GM23338 (cell line): Measurements from ENCODE around the gene SLC25A26. TPM values are rescaled to one million over a fixed set of nuclear protein-coding genes. Genes with fewer than 3 reads are reported as not detected.

Experiments
- ATAC-seq: fragments of 200-7000 bp; cut with Tn5 transposase; 3 replicates; pipeline ENCODE4 v1.9.1; 2020
- DNase-seq: peaks from one replicate; pipeline ENCODE4 v3.0.0-alpha.2; 2015; ENCODE audit warnings: low spot score
- H2AFZ ChIP-seq: fragments of 200-600 bp; sonication (generic); 2 replicates; pipeline ENCODE4 v1.8.0; 2016; ENCODE audit warnings: antibody characterized with exemption, mild to moderate bottlenecking, moderate library complexity
- H3F3A ChIP-seq: fragments of 200-600 bp; sonication (generic); replicated peaks from 2 replicates; pipeline ENCODE4 v1.8.0; 2017; ENCODE audit warnings: antibody characterized with exemption, mixed run types, low read depth
- H3K27ac ChIP-seq: fragments of 200-600 bp; sonication (generic); 2 replicates; pipeline ENCODE4 v1.6.1; 2016; ENCODE audit warnings: low read depth
- H3K27me3 ChIP-seq: fragments of 200-600 bp; sonication (generic); 2 replicates; pipeline ENCODE4 v1.8.0; 2016; ENCODE audit warnings: mild to moderate bottlenecking, mixed run types, moderate library complexity; ENCODE audit not compliant: insufficient read depth
- H3K36me3 ChIP-seq: fragments of 200-600 bp; sonication (generic); 2 replicates; pipeline ENCODE4 v1.8.0; 2016; ENCODE audit warnings: mild to moderate bottlenecking; ENCODE audit not compliant: insufficient read depth
- H3K4me1 ChIP-seq: fragments of 200-600 bp; sonication (generic); 2 replicates; pipeline ENCODE4 v1.8.0; 2016; ENCODE audit warnings: mild to moderate bottlenecking, moderate library complexity; ENCODE audit not compliant: insufficient read depth
- H3K4me2 ChIP-seq: fragments of 200-600 bp; sonication (generic); 2 replicates; pipeline ENCODE4 v1.7.1; 2017; ENCODE audit warnings: mixed run types
- H3K4me3 ChIP-seq: fragments of 200-600 bp; sonication (generic); 2 replicates; pipeline ENCODE4 v1.6.1; 2016; ENCODE audit warnings: mixed run types
- H3K79me2 ChIP-seq: fragments of 200-600 bp; sonication (generic); replicated peaks from 2 replicates; pipeline ENCODE4 v1.8.0; 2017; ENCODE audit warnings: mild to moderate bottlenecking; ENCODE audit not compliant: insufficient read depth
- H3K9me2 ChIP-seq: fragments of 200-600 bp; sonication (generic); 2 replicates; pipeline ENCODE4 v1.8.0; 2017; ENCODE audit not compliant: insufficient read depth
- H4K20me1 ChIP-seq: fragments of 200-600 bp; sonication (generic); replicated peaks from 2 replicates; pipeline ENCODE4 v1.8.0; 2017; ENCODE audit warnings: mild to moderate bottlenecking; ENCODE audit not compliant: insufficient read depth
- H3K27ac Mint-ChIP-seq: 2 replicates; pipeline ENCODE4 v1.8.0; 2020; ENCODE audit warnings: inconsistent platforms, mild to moderate bottlenecking, moderate library complexity, mixed read lengths
- H3K27me3 Mint-ChIP-seq: 3 replicates; pipeline ENCODE4 v1.8.0; 2022; ENCODE audit warnings: low read depth, mild to moderate bottlenecking, moderate library complexity, mixed read lengths, inconsistent platforms; ENCODE audit not compliant: insufficient read depth, poor library complexity
- H3K36me3 Mint-ChIP-seq: 3 replicates; pipeline ENCODE4 v1.8.0; 2021; ENCODE audit warnings: low read depth, mild to moderate bottlenecking, inconsistent platforms, moderate library complexity, mixed read lengths
- H3K4me1 Mint-ChIP-seq: 3 replicates; pipeline ENCODE4 v1.8.0; 2020; ENCODE audit warnings: mild to moderate bottlenecking, inconsistent platforms, mixed read lengths
- H3K4me3 Mint-ChIP-seq: 3 replicates; pipeline ENCODE4 v1.8.0; 2021; ENCODE audit warnings: moderate library complexity, mild to moderate bottlenecking, inconsistent platforms, mixed read lengths
- H3K9me3 Mint-ChIP-seq: 3 replicates; pipeline ENCODE4 v1.8.0; 2020; ENCODE audit warnings: moderate library complexity, mild to moderate bottlenecking, inconsistent platforms, mixed read lengths
- CREB1 ChIP-seq: fragments of 250-450 bp; sonication (Bioruptor Pico); IDR thresholded peaks from 2 replicates; pipeline ENCODE4 v1.5.0; 2020; ENCODE audit warnings: low read depth, mild to moderate bottlenecking, moderate library complexity
- EZH2 ChIP-seq: fragments of 200-600 bp; sonication (generic); IDR thresholded peaks from one replicate; pipeline ENCODE4 v1.8.0; 2017; ENCODE audit warnings: antibody characterized with exemption, mild to moderate bottlenecking, low read depth; ENCODE audit not compliant: unreplicated experiment
- EZH2phosphoT487 ChIP-seq: fragments of 200-600 bp; sonication (generic); IDR thresholded peaks from one replicate; pipeline ENCODE4 v1.8.1; 2018; ENCODE audit warnings: antibody characterized with exemption; ENCODE audit not compliant: unreplicated experiment
- JUNB ChIP-seq: IDR thresholded peaks from one replicate; pipeline ENCODE4 v1.6.1; 2016; ENCODE audit warnings: antibody characterized with exemption; ENCODE audit not compliant: unreplicated experiment
- NANOG ChIP-seq: IDR thresholded peaks from 2 replicates; pipeline ENCODE4 v1.6.1; 2016; ENCODE audit warnings: antibody characterized with exemption, borderline replicate concordance
- POLR2AphosphoS5 ChIP-seq: IDR thresholded peaks from 2 replicates; pipeline ENCODE4 v1.6.1; 2016; ENCODE audit warnings: antibody characterized with exemption, low read depth
- STAT1 ChIP-seq: IDR thresholded peaks from one replicate; pipeline ENCODE4 v1.6.1; 2016; ENCODE audit warnings: antibody characterized with exemption; ENCODE audit not compliant: unreplicated experiment
- ZNF114 ChIP-seq: fragments of 250-450 bp; sonication (Bioruptor Pico); IDR thresholded peaks from 2 replicates; pipeline ENCODE4 v1.5.0; 2020; ENCODE audit warnings: mild to moderate bottlenecking, moderate library complexity
- ZNF331 ChIP-seq: fragments of 250-450 bp; sonication (Bioruptor Pico); IDR thresholded peaks from 2 replicates; pipeline ENCODE4 v1.5.0; 2020; ENCODE audit warnings: low read depth, mild to moderate bottlenecking, moderate library complexity
- polyA plus RNA-seq: library from polyadenylated mRNA; unstranded; fragments of >200 nt; fragmentation: Nextera tagmentation; extraction: Ambion mirVana; gene quantifications from 2 replicates; pipeline ENCODE4 v1.2.1, GENCODE V29; 2016
- total RNA-seq: library from RNA; depleted of rRNA; stranded (reverse); fragments of >200 nt; shearing (Covaris generic); gene quantifications from 2 replicates; pipeline ENCODE4 v1.2.3, GENCODE V29; 2014
- TF ChIP-seq, protein P1 (sequence below): IDR thresholded peaks from one replicate; pipeline ENCODE4 v1.6.1; 2018; ENCODE audit warnings: antibody characterized with exemption; ENCODE audit not compliant: unreplicated experiment
- TF ChIP-seq, protein P2 (sequence below): fragments of 250-450 bp; sonication (Bioruptor Pico); IDR thresholded peaks from 2 replicates; pipeline ENCODE4 v1.5.0; 2020; ENCODE audit warnings: mild to moderate bottlenecking, moderate library complexity
- TF ChIP-seq, protein P3 (sequence below): IDR thresholded peaks from 2 replicates; pipeline ENCODE4 v1.6.1; 2016; ENCODE audit warnings: antibody characterized with exemption
- TF ChIP-seq, protein P4 (sequence below), 2 experiments: fragments of 200-600 bp in 1 of 2; sonication (generic) in 1 of 2; conservative IDR thresholded peaks; 2 replicates each; pipeline versions ENCODE4 v1.5.1 to v1.6.1; 2016 to 2017; ENCODE audit warnings: antibody characterized with exemption in 2 of 2, low read depth in 2 of 2, mild to moderate bottlenecking in 2 of 2, moderate library complexity in 1 of 2

SLC25A26 gene
- total and polyA plus RNA-seq, 2 experiments from 2014 or later: 24.8 to 40.2 TPM

DNA sequence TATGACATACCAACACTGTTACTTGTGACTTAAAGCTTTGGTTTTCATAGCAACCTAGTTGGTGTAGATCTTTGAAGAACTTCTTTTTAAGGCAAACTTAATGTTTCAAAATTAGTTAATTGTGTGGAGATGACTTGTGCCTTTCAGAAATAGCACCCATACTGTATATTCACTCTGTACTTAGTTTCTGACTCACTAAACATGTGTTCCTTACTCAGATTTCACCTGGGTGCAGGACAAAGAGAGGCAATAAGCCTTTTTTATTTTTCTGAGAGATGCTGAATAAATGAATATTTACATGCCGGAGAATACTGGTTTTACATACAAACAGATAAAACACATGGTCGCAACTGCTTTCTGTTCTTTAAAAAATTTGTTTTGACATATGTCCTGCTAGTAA, 44.8 kb downstream of the SLC25A26 start:
- no peaks in the 10 kb centered on the region for H4K20me1 ChIP-seq
- no peak for TF ChIP-seq ZNF114
- TF ChIP-seq, protein P1, sequence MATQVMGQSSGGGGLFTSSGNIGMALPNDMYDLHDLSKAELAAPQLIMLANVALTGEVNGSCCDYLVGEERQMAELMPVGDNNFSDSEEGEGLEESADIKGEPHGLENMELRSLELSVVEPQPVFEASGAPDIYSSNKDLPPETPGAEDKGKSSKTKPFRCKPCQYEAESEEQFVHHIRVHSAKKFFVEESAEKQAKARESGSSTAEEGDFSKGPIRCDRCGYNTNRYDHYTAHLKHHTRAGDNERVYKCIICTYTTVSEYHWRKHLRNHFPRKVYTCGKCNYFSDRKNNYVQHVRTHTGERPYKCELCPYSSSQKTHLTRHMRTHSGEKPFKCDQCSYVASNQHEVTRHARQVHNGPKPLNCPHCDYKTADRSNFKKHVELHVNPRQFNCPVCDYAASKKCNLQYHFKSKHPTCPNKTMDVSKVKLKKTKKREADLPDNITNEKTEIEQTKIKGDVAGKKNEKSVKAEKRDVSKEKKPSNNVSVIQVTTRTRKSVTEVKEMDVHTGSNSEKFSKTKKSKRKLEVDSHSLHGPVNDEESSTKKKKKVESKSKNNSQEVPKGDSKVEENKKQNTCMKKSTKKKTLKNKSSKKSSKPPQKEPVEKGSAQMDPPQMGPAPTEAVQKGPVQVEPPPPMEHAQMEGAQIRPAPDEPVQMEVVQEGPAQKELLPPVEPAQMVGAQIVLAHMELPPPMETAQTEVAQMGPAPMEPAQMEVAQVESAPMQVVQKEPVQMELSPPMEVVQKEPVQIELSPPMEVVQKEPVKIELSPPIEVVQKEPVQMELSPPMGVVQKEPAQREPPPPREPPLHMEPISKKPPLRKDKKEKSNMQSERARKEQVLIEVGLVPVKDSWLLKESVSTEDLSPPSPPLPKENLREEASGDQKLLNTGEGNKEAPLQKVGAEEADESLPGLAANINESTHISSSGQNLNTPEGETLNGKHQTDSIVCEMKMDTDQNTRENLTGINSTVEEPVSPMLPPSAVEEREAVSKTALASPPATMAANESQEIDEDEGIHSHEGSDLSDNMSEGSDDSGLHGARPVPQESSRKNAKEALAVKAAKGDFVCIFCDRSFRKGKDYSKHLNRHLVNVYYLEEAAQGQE: no peak
- no peak for TF ChIP-seq EZH2
- no peak for TF ChIP-seq EZH2phosphoT487
- TF ChIP-seq JUNB: no peak
- TF ChIP-seq NANOG: no peak
- TF ChIP-seq, protein P2, sequence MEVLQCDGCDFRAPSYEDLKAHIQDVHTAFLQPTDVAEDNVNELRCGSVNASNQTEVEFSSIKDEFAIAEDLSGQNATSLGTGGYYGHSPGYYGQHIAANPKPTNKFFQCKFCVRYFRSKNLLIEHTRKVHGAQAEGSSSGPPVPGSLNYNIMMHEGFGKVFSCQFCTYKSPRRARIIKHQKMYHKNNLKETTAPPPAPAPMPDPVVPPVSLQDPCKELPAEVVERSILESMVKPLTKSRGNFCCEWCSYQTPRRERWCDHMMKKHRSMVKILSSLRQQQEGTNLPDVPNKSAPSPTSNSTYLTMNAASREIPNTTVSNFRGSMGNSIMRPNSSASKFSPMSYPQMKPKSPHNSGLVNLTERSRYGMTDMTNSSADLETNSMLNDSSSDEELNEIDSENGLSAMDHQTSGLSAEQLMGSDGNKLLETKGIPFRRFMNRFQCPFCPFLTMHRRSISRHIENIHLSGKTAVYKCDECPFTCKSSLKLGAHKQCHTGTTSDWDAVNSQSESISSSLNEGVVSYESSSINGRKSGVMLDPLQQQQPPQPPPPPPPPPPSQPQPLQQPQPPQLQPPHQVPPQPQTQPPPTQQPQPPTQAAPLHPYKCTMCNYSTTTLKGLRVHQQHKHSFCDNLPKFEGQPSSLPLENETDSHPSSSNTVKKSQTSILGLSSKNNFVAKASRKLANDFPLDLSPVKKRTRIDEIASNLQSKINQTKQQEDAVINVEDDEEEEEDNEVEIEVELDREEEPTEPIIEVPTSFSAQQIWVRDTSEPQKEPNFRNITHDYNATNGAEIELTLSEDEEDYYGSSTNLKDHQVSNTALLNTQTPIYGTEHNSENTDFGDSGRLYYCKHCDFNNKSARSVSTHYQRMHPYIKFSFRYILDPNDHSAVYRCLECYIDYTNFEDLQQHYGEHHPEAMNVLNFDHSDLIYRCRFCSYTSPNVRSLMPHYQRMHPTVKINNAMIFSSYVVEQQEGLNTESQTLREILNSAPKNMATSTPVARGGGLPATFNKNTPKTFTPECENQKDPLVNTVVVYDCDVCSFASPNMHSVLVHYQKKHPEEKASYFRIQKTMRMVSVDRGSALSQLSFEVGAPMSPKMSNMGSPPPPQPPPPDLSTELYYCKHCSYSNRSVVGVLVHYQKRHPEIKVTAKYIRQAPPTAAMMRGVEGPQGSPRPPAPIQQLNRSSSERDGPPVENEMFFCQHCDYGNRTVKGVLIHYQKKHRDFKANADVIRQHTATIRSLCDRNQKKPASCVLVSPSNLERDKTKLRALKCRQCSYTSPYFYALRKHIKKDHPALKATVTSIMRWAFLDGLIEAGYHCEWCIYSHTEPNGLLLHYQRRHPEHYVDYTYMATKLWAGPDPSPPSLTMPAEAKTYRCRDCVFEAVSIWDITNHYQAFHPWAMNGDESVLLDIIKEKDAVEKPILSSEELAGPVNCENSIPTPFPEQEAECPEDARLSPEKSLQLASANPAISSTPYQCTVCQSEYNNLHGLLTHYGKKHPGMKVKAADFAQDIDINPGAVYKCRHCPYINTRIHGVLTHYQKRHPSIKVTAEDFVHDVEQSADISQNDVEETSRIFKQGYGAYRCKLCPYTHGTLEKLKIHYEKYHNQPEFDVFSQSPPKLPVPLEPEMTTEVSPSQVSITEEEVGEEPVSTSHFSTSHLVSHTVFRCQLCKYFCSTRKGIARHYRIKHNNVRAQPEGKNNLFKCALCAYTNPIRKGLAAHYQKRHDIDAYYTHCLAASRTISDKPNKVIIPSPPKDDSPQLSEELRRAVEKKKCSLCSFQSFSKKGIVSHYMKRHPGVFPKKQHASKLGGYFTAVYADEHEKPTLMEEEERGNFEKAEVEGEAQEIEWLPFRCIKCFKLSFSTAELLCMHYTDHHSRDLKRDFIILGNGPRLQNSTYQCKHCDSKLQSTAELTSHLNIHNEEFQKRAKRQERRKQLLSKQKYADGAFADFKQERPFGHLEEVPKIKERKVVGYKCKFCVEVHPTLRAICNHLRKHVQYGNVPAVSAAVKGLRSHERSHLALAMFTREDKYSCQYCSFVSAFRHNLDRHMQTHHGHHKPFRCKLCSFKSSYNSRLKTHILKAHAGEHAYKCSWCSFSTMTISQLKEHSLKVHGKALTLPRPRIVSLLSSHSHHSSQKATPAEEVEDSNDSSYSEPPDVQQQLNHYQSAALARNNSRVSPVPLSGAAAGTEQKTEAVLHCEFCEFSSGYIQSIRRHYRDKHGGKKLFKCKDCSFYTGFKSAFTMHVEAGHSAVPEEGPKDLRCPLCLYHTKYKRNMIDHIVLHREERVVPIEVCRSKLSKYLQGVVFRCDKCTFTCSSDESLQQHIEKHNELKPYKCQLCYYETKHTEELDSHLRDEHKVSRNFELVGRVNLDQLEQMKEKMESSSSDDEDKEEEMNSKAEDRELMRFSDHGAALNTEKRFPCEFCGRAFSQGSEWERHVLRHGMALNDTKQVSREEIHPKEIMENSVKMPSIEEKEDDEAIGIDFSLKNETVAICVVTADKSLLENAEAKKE (CRISPR knock-in tag): no peak
- no peak for TF ChIP-seq ZNF331
- no peak for TF ChIP-seq STAT1
- TF ChIP-seq, protein P3, sequence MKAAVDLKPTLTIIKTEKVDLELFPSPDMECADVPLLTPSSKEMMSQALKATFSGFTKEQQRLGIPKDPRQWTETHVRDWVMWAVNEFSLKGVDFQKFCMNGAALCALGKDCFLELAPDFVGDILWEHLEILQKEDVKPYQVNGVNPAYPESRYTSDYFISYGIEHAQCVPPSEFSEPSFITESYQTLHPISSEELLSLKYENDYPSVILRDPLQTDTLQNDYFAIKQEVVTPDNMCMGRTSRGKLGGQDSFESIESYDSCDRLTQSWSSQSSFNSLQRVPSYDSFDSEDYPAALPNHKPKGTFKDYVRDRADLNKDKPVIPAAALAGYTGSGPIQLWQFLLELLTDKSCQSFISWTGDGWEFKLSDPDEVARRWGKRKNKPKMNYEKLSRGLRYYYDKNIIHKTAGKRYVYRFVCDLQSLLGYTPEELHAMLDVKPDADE: no peak
- no peak for TF ChIP-seq CREB1
- TF ChIP-seq, protein P4, sequence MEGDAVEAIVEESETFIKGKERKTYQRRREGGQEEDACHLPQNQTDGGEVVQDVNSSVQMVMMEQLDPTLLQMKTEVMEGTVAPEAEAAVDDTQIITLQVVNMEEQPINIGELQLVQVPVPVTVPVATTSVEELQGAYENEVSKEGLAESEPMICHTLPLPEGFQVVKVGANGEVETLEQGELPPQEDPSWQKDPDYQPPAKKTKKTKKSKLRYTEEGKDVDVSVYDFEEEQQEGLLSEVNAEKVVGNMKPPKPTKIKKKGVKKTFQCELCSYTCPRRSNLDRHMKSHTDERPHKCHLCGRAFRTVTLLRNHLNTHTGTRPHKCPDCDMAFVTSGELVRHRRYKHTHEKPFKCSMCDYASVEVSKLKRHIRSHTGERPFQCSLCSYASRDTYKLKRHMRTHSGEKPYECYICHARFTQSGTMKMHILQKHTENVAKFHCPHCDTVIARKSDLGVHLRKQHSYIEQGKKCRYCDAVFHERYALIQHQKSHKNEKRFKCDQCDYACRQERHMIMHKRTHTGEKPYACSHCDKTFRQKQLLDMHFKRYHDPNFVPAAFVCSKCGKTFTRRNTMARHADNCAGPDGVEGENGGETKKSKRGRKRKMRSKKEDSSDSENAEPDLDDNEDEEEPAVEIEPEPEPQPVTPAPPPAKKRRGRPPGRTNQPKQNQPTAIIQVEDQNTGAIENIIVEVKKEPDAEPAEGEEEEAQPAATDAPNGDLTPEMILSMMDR (conservative IDR thresholded peaks at IDR 0.05; ENCODE audit: low read depth in 2 of 2): no peak
- TF ChIP-seq POLR2AphosphoS5: no peak

More for the DNA sequence above, 44.8 kb downstream of the SLC25A26 start:
- H3F3A ChIP-seq: no peaks in the 10 kb centered on the region
- no peak overlapping the region for H3K27ac ChIP-seq
- H3K27me3 ChIP-seq: no peaks in the 10 kb centered on the region
- no peaks in the 10 kb centered on the region for H3K79me2 ChIP-seq
- H3K4me2 ChIP-seq: no peak overlapping the region
- H3K27ac Mint-ChIP-seq: no peak overlapping the region
- no peaks in the 10 kb centered on the region for H3K9me2 ChIP-seq
- H3K4me1 ChIP-seq: no peaks in the 10 kb centered on the region
- DNase-seq (no peak), ATAC-seq (no peak)
- H3K36me3 ChIP-seq: no peaks in the 10 kb centered on the region
- H3K9me3 Mint-ChIP-seq: no peaks in the 10 kb centered on the region
- no peak overlapping the region for H3K4me3 Mint-ChIP-seq
- peaks cover 8% of the 10 kb centered on the region for H3K4me1 Mint-ChIP-seq
- no peak overlapping the region for H2AFZ ChIP-seq
- H3K36me3 Mint-ChIP-seq: peaks cover 16% of the 10 kb centered on the region
- H3K27me3 Mint-ChIP-seq: no peaks in the 10 kb centered on the region
- no peak overlapping the region for H3K4me3 ChIP-seq
